Measurements from ENCODE around the gene DLK1. TPM values are rescaled to one million over a fixed set of nuclear protein-coding genes. Genes with fewer than 3 reads are reported as not detected.

The DLK1 gene
- total RNA-seq, 2 experiments from 2014 or later = not detected

GRCh38 chr14:100779691-100780080 is 53.0 kb downstream of the DLK1 start:
- ATAC-seq = no peak
- ChIA-PET POLR2A (no interaction called here), CTCF (no interaction called here)
- TF ChIP-seq CTCF (IDR thresholded peaks at IDR 0.05) = no peak
- Mint-ChIP-seq H3K36me3 (ENCODE audit: low read depth) (no peaks in the 10 kb centered on the region), H3K4me1 (ENCODE audit: low read depth) (no peaks in the 10 kb centered on the region), H3K4me3 (no peak overlapping the region), H3K9me3 (no peaks in the 10 kb centered on the region), H3K27me3 (no peaks in the 10 kb centered on the region), H3K27ac (no peak overlapping the region)
- intact Hi-C loops (cut with micrococcal nuclease) = no loop called here
- DNase-seq = no peak

- ATAC-seq (no peak), DNase-seq (no peak)
- no peak for TF ChIP-seq CTCF (IDR thresholded peaks at IDR 0.05)
- intact Hi-C loops (cut with micrococcal nuclease) = no loop called here
- ChIA-PET CTCF (no interaction called here), POLR2A (no interaction called here)
- H3K27ac Mint-ChIP-seq = no peak overlapping the region
- H3K4me1 Mint-ChIP-seq (ENCODE audit: low read depth) = no peaks in the 10 kb centered on the region
- H3K4me3 Mint-ChIP-seq = no peak overlapping the region
- no peaks in the 10 kb centered on the region for H3K36me3 Mint-ChIP-seq (ENCODE audit: low read depth)
- no peaks in the 10 kb centered on the region for H3K9me3 Mint-ChIP-seq
- H3K27me3 Mint-ChIP-seq = no peaks in the 10 kb centered on the region
These were observed 53.6 kb downstream of the DLK1 start for GRCh38 chr14:100780246-100780645.

DNA sequence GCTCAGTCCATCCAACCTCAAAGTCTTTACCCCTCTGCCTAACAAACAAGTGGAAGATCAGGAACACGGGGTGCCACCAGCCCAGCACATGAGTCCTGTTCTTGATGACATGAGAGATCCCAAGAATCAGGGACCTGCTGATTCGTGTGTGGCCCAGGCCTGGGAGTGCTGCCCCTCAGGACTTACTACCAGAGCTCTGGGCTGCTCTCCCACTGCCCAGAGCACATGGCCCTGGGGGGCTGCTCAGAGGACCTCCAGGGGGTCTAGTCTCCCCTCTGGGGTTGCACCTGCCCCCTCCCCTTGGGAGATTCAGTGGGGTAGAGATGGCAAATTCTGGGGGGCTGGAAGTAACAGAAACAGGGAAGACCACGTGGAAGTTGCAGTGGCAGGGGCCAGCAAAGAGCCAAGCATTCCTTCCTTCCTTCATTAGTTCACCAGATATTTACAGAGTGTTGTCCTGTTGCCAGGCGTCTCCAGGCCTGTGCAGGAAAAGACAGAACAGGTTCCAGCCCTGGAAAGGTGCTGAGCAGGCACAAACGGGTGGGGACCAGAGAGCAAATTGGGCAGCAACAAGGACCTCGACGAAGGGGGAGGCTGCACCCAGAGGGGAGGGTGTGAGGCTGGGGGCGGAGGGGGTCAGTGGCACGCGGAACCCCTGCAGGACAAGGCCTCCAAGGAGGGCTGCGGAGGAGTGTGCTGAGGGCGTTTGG is 54.1 kb downstream of the DLK1 start:
- ATAC-seq (no peak), DNase-seq (no peak)
- Mint-ChIP-seq H3K9me3 (no peaks in the 10 kb centered on the region), H3K4me3 (no peak overlapping the region), H3K4me1 (ENCODE audit: low read depth) (no peaks in the 10 kb centered on the region), H3K27me3 (no peaks in the 10 kb centered on the region), H3K36me3 (ENCODE audit: low read depth) (no peaks in the 10 kb centered on the region), H3K27ac (no peak overlapping the region)
- no peak for TF ChIP-seq CTCF (IDR thresholded peaks at IDR 0.05)
- intact Hi-C loops (cut with micrococcal nuclease) = no loop called here
- POLR2A ChIA-PET = no interaction called here
- CTCF ChIA-PET = no interaction called here

GRCh38 chr14:100781952-100782351 is 55.3 kb downstream of the DLK1 start:
- Mint-ChIP-seq H3K27ac (no peak overlapping the region), H3K36me3 (ENCODE audit: low read depth) (no peaks in the 10 kb centered on the region)
- POLR2A ChIA-PET = no interaction called here

More at GRCh38 chr14:100781952-100782351, 55.3 kb downstream of the DLK1 start:
- DNase-seq = no peak
- Mint-ChIP-seq H3K4me1 (ENCODE audit: low read depth) (no peaks in the 10 kb centered on the region), H3K27me3 (no peaks in the 10 kb centered on the region), H3K9me3 (no peaks in the 10 kb centered on the region), H3K4me3 (no peak overlapping the region)
- intact Hi-C loops (cut with micrococcal nuclease) = no loop called here
- no peak for ATAC-seq
- no peak for TF ChIP-seq CTCF (IDR thresholded peaks at IDR 0.05)
- CTCF ChIA-PET = no interaction called here
